ENCODE results near the gene CELA2A.
"Not testable (repeated sequence)": the region's sequence is repeated elsewhere in the genome, so short reads cannot be mapped to it uniquely, and the experiment has no call there.

The CELA2A gene

GRCh38 chr1:15468145-15468544 lies 11.6 kb downstream of the CELA2A start:
- TF ChIP-seq CTCF (IDR thresholded peaks at IDR 0.05; ENCODE audit: extremely low read depth, insufficient read depth, missing control alignments): no peak

GRCh38 chr1:15469361-15469760 lies 12.8 kb downstream of the CELA2A start:
- TF ChIP-seq CTCF (IDR thresholded peaks at IDR 0.05; ENCODE audit: extremely low read depth, insufficient read depth, missing control alignments): no peak
- in situ Hi-C loops (cut with MboI; ENCODE audit: low pct_unique_long_range_greater_than_20kb, low sequenced_read_pairs, unreplicated experiment): no loop called here
- no peak for DNase-seq (ENCODE audit: low spot score)

More at GRCh38 chr1:15468145-15468544, 11.6 kb downstream of the CELA2A start:
- in situ Hi-C loops (cut with MboI; ENCODE audit: low pct_unique_long_range_greater_than_20kb, low sequenced_read_pairs, unreplicated experiment): no loop called here
- DNase-seq (ENCODE audit: low spot score): no peak

- in situ Hi-C loops (cut with MboI; ENCODE audit: low pct_unique_long_range_greater_than_20kb, low sequenced_read_pairs, unreplicated experiment); DNase-seq (ENCODE audit: low spot score): not testable (repeated sequence)
These were observed 13.4 kb downstream of the CELA2A start for GRCh38 chr1:15469821-15470448.

GRCh38 chr1:15471067-15471466 lies 14.5 kb downstream of the CELA2A start:
- in situ Hi-C loops (cut with MboI; ENCODE audit: low pct_unique_long_range_greater_than_20kb, low sequenced_read_pairs, unreplicated experiment); DNase-seq (ENCODE audit: low spot score): not testable (repeated sequence)

GRCh38 chr1:15471723-15472122 lies 15.2 kb downstream of the CELA2A start:
- DNase-seq (ENCODE audit: low spot score); in situ Hi-C loops (cut with MboI; ENCODE audit: low pct_unique_long_range_greater_than_20kb, low sequenced_read_pairs, unreplicated experiment): not testable (repeated sequence)

GRCh38 chr1:15472587-15472986 lies 16.1 kb downstream of the CELA2A start:
- no peak for DNase-seq (ENCODE audit: low spot score)
- in situ Hi-C loops (cut with MboI; ENCODE audit: low pct_unique_long_range_greater_than_20kb, low sequenced_read_pairs, unreplicated experiment): no loop called here
- TF ChIP-seq CTCF (IDR thresholded peaks at IDR 0.05; ENCODE audit: extremely low read depth, insufficient read depth, missing control alignments): no peak

- no peak for DNase-seq (ENCODE audit: low spot score)
- no peak for TF ChIP-seq CTCF (IDR thresholded peaks at IDR 0.05; ENCODE audit: extremely low read depth, insufficient read depth, missing control alignments)
- in situ Hi-C loops (cut with MboI; ENCODE audit: low pct_unique_long_range_greater_than_20kb, low sequenced_read_pairs, unreplicated experiment): no loop called here
These were observed 19.3 kb downstream of the CELA2A start, which contains the start of gene CELA2B for GRCh38 chr1:15475752-15476314. CELA2B (plus strand) TSS chr1:15476104; CDS start chr1:15476126, 22 bp downstream.

GRCh38 chr1:15476927-15477326 lies 20.4 kb downstream of the CELA2A start:
- in situ Hi-C loops (cut with MboI; ENCODE audit: low pct_unique_long_range_greater_than_20kb, low sequenced_read_pairs, unreplicated experiment): no loop called here
- no peak for DNase-seq (ENCODE audit: low spot score)
- no peak for TF ChIP-seq CTCF (IDR thresholded peaks at IDR 0.05; ENCODE audit: extremely low read depth, insufficient read depth, missing control alignments)
